Measurements from ENCODE around the gene WDR70.
"Not testable (repeated sequence)": the region's sequence is repeated elsewhere in the genome, so short reads cannot be mapped to it uniquely, and the experiment has no call there.

Gene WDR70

DNA sequence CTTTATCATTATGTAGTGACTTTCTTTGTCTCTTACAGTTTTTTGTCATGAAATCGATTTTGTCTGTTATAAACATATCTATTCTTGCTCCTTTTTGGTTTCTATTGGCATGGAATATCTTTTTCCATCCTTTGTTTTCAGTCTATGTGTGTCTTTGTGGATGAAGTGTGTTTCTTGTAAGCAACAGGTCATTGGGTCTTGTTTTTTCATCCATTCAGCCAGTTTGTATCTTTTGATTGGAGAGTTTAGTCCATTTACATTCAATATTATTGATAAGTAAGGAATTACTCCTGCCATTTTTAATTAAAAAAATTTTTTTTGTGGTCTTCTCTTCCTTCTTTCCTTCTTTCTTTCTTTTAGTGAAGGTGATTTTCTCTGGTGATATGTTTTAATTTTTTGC, 266.6 kb downstream of the WDR70 start:
- Histone ChIP-seq H3K4me3 (ENCODE audit: low read length) (no peak overlapping the region), H3K27me3 (replicated peaks; ENCODE audit: control insufficient read depth, insufficient read depth, low read length) (no peaks in the 10 kb centered on the region), H3K4me1 (ENCODE audit: control insufficient read depth, insufficient read depth, low read length) (no peaks in the 10 kb centered on the region), H3K9me3 (ENCODE audit: control insufficient read depth, low read length) (peaks cover 10% of the 10 kb centered on the region), H3K9ac (ENCODE audit: low read length) (no peak overlapping the region), H3K36me3 (ENCODE audit: control insufficient read depth, insufficient read depth, low read length, severe bottlenecking) (no peaks in the 10 kb centered on the region)
- DNase-seq (ENCODE audit: low read depth), result no peak

DNA sequence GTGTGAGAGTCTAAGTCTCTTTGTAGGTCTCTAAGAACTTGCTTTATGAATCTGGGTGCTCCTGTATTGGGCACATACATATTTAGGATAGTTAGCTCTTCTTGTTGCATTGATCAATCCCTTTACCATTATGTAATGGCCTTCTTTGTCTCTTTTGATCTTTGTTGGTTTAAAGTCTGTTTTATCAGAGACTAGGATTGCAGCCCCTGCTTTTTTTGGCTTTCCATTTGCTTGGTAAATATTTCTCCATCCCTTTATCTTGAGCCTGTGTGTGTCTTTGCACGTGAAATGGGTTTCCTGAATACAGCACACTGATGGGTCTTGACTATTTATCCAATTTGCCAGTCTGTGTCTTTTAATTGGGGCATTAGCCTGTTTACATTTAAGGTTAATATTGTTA, 275.4 kb downstream of the WDR70 start:
- not testable (repeated sequence) for H3K27me3 ChIP-seq (replicated peaks; ENCODE audit: control insufficient read depth, insufficient read depth, low read length); H3K9me3 ChIP-seq (ENCODE audit: control insufficient read depth, low read length); H3K36me3 ChIP-seq (ENCODE audit: control insufficient read depth, insufficient read depth, low read length, severe bottlenecking); H3K4me3 ChIP-seq (ENCODE audit: low read length); DNase-seq (ENCODE audit: low read depth); H3K9ac ChIP-seq (ENCODE audit: low read length); H3K4me1 ChIP-seq (ENCODE audit: control insufficient read depth, insufficient read depth, low read length)

DNA sequence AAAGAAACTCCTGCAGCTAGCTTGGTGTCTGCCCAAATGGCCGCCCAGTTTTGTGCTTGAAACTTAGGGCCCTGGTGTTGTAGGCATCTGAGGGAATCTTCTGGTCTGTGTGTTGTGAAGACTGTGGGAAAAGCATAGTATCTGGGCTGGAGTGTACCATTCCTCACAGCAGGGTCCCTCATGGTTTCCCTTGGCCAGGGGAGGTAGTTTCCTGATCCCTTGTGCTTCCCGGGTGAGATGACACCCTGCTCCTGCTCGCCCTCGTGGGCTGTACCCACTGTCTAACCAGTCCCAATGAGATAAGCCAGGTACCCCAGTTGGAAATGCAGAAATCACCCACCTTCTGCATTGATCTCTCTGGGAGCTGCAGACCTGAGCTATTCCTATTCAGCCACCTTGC, 277.9 kb downstream of the WDR70 start:
- Histone ChIP-seq H3K27me3 (replicated peaks; ENCODE audit: control insufficient read depth, insufficient read depth, low read length) (no peaks in the 10 kb centered on the region), H3K9ac (ENCODE audit: low read length) (no peak overlapping the region), H3K4me1 (ENCODE audit: control insufficient read depth, insufficient read depth, low read length) (peaks cover 7% of the 10 kb centered on the region), H3K4me3 (ENCODE audit: low read length) (no peak overlapping the region), H3K9me3 (ENCODE audit: control insufficient read depth, low read length) (peaks cover 4% of the 10 kb centered on the region), H3K36me3 (ENCODE audit: control insufficient read depth, insufficient read depth, low read length, severe bottlenecking) (no peaks in the 10 kb centered on the region)
- no peak for DNase-seq (ENCODE audit: low read depth)

DNA sequence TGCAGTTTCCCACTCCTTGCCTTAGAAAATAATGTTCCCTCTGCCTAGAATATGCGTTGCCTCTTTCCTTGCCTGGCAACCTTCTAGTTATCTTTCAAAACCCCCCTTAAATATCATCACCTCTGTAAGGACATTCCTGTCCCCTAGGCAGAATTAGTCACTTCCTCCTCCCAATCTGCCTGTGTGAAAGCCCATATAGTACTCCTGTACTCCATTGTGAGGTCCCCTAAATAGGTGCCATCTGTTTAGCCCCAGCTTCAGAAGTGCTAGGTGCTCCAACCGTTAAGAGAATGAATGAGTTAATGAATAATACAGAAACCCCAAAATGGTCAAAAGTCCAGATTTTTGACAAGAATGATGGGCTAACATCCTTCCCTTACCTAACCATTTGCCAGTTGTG, 279.3 kb downstream of the WDR70 start:
- no peaks in the 10 kb centered on the region for H3K27me3 ChIP-seq (replicated peaks; ENCODE audit: control insufficient read depth, insufficient read depth, low read length)
- peaks cover 20% of the 10 kb centered on the region for H3K4me1 ChIP-seq (ENCODE audit: control insufficient read depth, insufficient read depth, low read length)
- no peak for DNase-seq (ENCODE audit: low read depth)
- H3K4me3 ChIP-seq (ENCODE audit: low read length), result no peak overlapping the region
- no peaks in the 10 kb centered on the region for H3K36me3 ChIP-seq (ENCODE audit: control insufficient read depth, insufficient read depth, low read length, severe bottlenecking)
- peaks cover 4% of the 10 kb centered on the region for H3K9me3 ChIP-seq (ENCODE audit: control insufficient read depth, low read length)
- no peak overlapping the region for H3K9ac ChIP-seq (ENCODE audit: low read length)

DNA sequence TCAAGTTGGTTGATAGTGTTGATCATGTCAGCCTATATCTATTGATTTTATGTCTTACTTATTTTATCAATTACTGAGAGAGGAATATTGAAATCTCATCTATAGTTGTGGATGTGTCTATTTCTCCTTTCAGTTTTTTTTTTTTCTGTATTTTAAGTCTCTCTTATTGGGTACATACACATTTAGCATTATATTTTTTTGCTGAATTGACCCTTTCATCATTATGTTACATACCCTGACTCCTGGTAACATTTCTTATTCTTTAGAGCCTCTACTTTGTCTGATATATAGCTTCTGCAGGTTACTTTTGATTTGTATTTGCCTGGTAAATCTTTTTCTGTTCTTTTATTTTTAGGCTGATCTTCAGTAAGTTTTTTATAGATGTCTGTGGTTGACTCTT, 281.2 kb downstream of the WDR70 start:
- Histone ChIP-seq H3K4me3 (ENCODE audit: low read length) (no peak overlapping the region), H3K27me3 (replicated peaks; ENCODE audit: control insufficient read depth, insufficient read depth, low read length) (no peaks in the 10 kb centered on the region), H3K4me1 (ENCODE audit: control insufficient read depth, insufficient read depth, low read length) (peaks cover 27% of the 10 kb centered on the region), H3K9ac (ENCODE audit: low read length) (no peak overlapping the region), H3K36me3 (ENCODE audit: control insufficient read depth, insufficient read depth, low read length, severe bottlenecking) (no peaks in the 10 kb centered on the region), H3K9me3 (ENCODE audit: control insufficient read depth, low read length) (no peaks in the 10 kb centered on the region)
- DNase-seq (ENCODE audit: low read depth), result no peak

DNA sequence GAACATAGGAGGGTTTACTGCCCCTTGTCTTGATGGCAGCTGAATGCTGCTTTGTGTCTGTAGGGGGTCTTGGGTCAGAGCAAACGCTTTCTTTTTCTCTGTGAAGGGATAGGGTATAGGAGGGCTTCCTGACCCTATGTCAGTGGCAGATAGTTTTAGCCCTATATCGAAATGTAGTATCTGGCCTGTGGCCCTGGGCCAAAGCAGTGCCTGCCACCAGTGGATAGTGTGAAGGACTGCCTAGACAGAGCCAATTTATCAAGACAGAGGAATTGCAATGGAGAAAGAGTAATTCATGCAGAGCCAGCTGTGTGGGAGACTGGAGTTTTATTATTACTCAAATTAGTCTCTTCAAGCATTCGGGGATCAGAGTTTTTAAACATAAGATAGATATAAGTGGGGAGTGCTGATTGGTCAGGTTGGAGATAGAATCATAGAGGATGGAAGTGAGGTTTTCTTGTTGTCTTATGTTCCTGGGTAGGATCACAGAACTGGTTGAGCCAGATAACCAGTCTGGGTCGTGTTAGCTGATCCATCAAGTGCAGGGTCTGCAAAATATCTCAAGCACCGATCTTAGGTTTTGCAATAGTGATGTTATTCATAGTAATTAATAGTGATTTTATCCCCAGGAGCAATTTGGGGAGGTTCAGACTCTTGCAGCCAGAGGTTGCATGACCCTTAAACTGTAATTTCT, 282.3 kb downstream of the WDR70 start:
- Histone ChIP-seq H3K9ac (ENCODE audit: low read length) (no peak overlapping the region), H3K4me3 (ENCODE audit: low read length) (no peak overlapping the region), H3K4me1 (ENCODE audit: control insufficient read depth, insufficient read depth, low read length) (peaks cover 27% of the 10 kb centered on the region), H3K27me3 (replicated peaks; ENCODE audit: control insufficient read depth, insufficient read depth, low read length) (no peaks in the 10 kb centered on the region), H3K36me3 (ENCODE audit: control insufficient read depth, insufficient read depth, low read length, severe bottlenecking) (no peaks in the 10 kb centered on the region), H3K9me3 (ENCODE audit: control insufficient read depth, low read length) (no peaks in the 10 kb centered on the region)
- no peak for DNase-seq (ENCODE audit: low read depth)

- H3K4me1 ChIP-seq (ENCODE audit: control insufficient read depth, insufficient read depth, low read length), result peaks cover 27% of the 10 kb centered on the region
- H3K36me3 ChIP-seq (ENCODE audit: control insufficient read depth, insufficient read depth, low read length, severe bottlenecking), result no peaks in the 10 kb centered on the region
- no peak for DNase-seq (ENCODE audit: low read depth)
- no peak overlapping the region for H3K4me3 ChIP-seq (ENCODE audit: low read length)
- no peaks in the 10 kb centered on the region for H3K27me3 ChIP-seq (replicated peaks; ENCODE audit: control insufficient read depth, insufficient read depth, low read length)
- no peaks in the 10 kb centered on the region for H3K9me3 ChIP-seq (ENCODE audit: control insufficient read depth, low read length)
- H3K9ac ChIP-seq (ENCODE audit: low read length), result no peak overlapping the region
Observed at GRCh38 chr5:37661951-37662350, 282.8 kb downstream of the WDR70 start.

DNA sequence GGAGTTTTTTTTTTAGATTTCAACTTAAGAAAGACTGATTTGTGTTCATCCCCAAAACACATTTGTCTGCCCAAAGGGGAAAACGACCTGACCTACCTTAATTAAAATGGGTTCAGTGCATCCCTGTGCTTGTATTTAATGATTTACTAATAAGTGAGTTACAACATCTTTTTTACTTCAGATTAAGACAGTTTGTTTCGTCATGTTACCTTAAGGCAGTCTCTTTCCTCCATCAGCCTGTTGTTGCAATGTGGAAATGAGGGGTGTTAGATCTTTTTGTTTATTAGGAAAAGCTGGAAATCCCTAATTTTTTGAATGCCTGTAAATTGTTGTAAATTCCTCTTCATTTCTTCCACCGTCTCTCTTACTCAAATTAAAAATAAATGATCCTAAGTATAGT, 283.2 kb downstream of the WDR70 start:
- Histone ChIP-seq H3K36me3 (ENCODE audit: control insufficient read depth, insufficient read depth, low read length, severe bottlenecking) (no peaks in the 10 kb centered on the region), H3K9me3 (ENCODE audit: control insufficient read depth, low read length) (no peaks in the 10 kb centered on the region), H3K9ac (ENCODE audit: low read length) (peak overlapping the region; percentile 67), H3K4me3 (ENCODE audit: low read length) (peak overlapping the region; percentile 66), H3K27me3 (replicated peaks; ENCODE audit: control insufficient read depth, insufficient read depth, low read length) (no peaks in the 10 kb centered on the region), H3K4me1 (ENCODE audit: control insufficient read depth, insufficient read depth, low read length) (peaks cover 27% of the 10 kb centered on the region)
- no peak for DNase-seq (ENCODE audit: low read depth)

DNA sequence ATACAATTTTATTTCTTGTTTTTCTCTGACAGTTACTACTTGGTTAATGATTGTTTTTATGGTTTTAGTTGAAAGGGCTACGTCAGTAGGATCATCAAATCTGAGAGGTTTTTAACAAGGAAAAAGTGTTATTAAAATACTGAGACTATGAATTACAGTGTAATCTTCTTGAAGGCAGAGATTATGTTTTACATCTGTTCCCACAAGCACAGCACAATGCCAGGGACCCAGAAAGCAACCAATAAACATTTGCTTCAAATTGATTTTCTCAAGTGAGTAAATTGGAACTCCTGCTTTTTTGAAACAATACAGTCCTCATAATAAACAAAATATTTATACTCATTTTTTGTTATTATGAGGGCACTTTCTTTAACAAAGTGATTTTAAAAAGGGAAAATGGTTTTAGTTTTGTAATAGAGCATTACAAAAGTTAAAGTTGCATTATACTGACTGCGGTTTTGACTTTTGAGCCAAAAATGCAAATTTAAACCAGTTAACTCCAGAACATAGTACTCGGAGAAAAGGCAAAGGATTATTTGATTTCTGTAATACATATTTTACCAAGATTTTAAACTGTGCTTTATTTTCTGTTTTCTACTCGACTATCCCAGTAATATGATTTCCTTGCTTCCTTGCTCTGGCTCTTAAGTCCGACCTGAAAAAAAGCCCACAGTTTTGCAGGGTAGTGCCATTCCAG, 283.8 kb downstream of the WDR70 start:
- Histone ChIP-seq H3K9ac (ENCODE audit: low read length) (peak overlapping the region; percentile 67), H3K27me3 (replicated peaks; ENCODE audit: control insufficient read depth, insufficient read depth, low read length) (no peaks in the 10 kb centered on the region), H3K9me3 (ENCODE audit: control insufficient read depth, low read length) (no peaks in the 10 kb centered on the region), H3K4me1 (ENCODE audit: control insufficient read depth, insufficient read depth, low read length) (peaks cover 29% of the 10 kb centered on the region), H3K4me3 (ENCODE audit: low read length) (peak overlapping the region; percentile 66), H3K36me3 (ENCODE audit: control insufficient read depth, insufficient read depth, low read length, severe bottlenecking) (no peaks in the 10 kb centered on the region)
- DNase-seq (ENCODE audit: low read depth), result peak; percentile 73

- peak overlapping the region; percentile 66 for H3K4me3 ChIP-seq (ENCODE audit: low read length)
- H3K27me3 ChIP-seq (replicated peaks; ENCODE audit: control insufficient read depth, insufficient read depth, low read length), result no peaks in the 10 kb centered on the region
- H3K9me3 ChIP-seq (ENCODE audit: control insufficient read depth, low read length), result no peaks in the 10 kb centered on the region
- no peaks in the 10 kb centered on the region for H3K36me3 ChIP-seq (ENCODE audit: control insufficient read depth, insufficient read depth, low read length, severe bottlenecking)
- DNase-seq (ENCODE audit: low read depth), result no peak
- peak overlapping the region; percentile 67 for H3K9ac ChIP-seq (ENCODE audit: low read length)
- peaks cover 35% of the 10 kb centered on the region for H3K4me1 ChIP-seq (ENCODE audit: control insufficient read depth, insufficient read depth, low read length)
Observed at GRCh38 chr5:37663538-37663937, 284.4 kb downstream of the WDR70 start.

GRCh38 chr5:37664551-37664950, 285.4 kb downstream of the WDR70 start:
- DNase-seq (ENCODE audit: low read depth), result no peak
- no peak overlapping the region for H3K4me3 ChIP-seq (ENCODE audit: low read length)
- H3K27me3 ChIP-seq (replicated peaks; ENCODE audit: control insufficient read depth, insufficient read depth, low read length), result no peaks in the 10 kb centered on the region
- no peaks in the 10 kb centered on the region for H3K36me3 ChIP-seq (ENCODE audit: control insufficient read depth, insufficient read depth, low read length, severe bottlenecking)
- no peak overlapping the region for H3K9ac ChIP-seq (ENCODE audit: low read length)
- H3K4me1 ChIP-seq (ENCODE audit: control insufficient read depth, insufficient read depth, low read length), result peaks cover 41% of the 10 kb centered on the region
- H3K9me3 ChIP-seq (ENCODE audit: control insufficient read depth, low read length), result no peaks in the 10 kb centered on the region

All from adipocyte (in vitro differentiated cells).